T-helper 1 cell treated with Interleukin-12 subunit alpha and Interleukin-12 subunit beta and Interleukin-4 antibody, amounts not matched to agents 30 μg/mL and 1 μg/mL, for 36 hours (primary cell): Measurements from ENCODE around the gene BRIX1.

Experiments used
- H3K27ac Mint-ChIP-seq: one replicate; pipeline ENCODE4 v1.8.0; 2021; ENCODE audit warnings: mild to moderate bottlenecking, mixed read lengths
- H3K27me3 Mint-ChIP-seq: one replicate; pipeline ENCODE4 v1.8.0; 2021; ENCODE audit warnings: low read depth, mixed read lengths
- H3K36me3 Mint-ChIP-seq: one replicate; pipeline ENCODE4 v1.8.0; 2021; ENCODE audit warnings: low read depth, mixed read lengths
- H3K4me1 Mint-ChIP-seq: one replicate; pipeline ENCODE4 v1.8.0; 2021; ENCODE audit warnings: low read depth, mixed read lengths
- H3K4me3 Mint-ChIP-seq: one replicate; pipeline ENCODE4 v1.8.0; 2021; ENCODE audit warnings: mild to moderate bottlenecking, moderate library complexity, mixed read lengths
- H3K9me3 Mint-ChIP-seq: one replicate; pipeline ENCODE4 v1.8.0; 2021; ENCODE audit warnings: mixed read lengths

Gene BRIX1, protein sequence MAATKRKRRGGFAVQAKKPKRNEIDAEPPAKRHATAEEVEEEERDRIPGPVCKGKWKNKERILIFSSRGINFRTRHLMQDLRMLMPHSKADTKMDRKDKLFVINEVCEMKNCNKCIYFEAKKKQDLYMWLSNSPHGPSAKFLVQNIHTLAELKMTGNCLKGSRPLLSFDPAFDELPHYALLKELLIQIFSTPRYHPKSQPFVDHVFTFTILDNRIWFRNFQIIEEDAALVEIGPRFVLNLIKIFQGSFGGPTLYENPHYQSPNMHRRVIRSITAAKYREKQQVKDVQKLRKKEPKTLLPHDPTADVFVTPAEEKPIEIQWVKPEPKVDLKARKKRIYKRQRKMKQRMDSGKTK

DNA sequence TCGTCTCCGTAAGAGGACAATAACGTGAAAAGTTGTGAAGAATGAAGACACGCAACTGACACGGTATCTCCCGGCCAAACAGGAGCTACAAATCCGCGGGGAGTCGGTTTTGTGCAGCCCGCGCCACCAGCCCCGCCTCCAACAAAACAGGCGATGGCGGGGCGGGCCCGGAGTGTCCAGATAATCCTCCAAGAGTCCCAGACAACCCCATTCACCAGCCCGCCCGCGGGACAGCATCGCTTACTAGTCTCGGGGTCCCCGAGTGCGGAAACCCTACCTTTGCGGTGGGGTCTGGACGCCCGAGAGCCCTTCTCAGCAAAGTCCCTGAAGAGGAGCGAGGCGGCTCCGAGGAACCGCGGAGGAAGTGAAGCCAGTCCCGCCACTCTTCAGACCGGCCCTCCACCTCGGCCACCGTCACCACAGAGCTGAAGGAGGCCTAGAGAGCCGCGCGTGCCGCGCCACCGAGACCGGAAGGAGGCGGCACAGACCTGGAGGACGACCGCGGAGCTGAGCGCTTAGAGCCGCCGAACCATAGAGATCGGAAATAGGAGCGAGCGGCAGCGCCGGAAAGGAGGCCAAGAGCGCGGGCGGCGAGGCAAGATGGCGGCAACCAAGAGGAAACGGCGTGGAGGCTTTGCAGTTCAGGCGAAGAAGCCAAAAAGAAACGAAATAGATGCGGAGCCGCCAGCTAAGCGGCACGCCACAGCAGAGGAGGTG, at the start of gene BRIX1, which contains the start of gene RAD1:
BRIX1 (plus strand) TSS at position 573 of the 717 bp plus-strand sequence; CDS start at position 601, 28 bp downstream.
RAD1 (minus strand) TSS at position 366 of the 717 bp plus-strand sequence. CDS start 612 bp downstream, outside the sequence.
- H3K9me3 Mint-ChIP-seq, result no peaks in the 10 kb centered on the region
- peaks cover 21% of the 10 kb centered on the region for H3K36me3 Mint-ChIP-seq
- no peaks in the 10 kb centered on the region for H3K27me3 Mint-ChIP-seq
- peak within 1 kb of the TSS; percentile 65 for H3K27ac Mint-ChIP-seq
- H3K4me1 Mint-ChIP-seq, result peaks cover 29% of the 10 kb centered on the region
- no peak within 1 kb of the TSS for H3K4me3 Mint-ChIP-seq

DNA sequence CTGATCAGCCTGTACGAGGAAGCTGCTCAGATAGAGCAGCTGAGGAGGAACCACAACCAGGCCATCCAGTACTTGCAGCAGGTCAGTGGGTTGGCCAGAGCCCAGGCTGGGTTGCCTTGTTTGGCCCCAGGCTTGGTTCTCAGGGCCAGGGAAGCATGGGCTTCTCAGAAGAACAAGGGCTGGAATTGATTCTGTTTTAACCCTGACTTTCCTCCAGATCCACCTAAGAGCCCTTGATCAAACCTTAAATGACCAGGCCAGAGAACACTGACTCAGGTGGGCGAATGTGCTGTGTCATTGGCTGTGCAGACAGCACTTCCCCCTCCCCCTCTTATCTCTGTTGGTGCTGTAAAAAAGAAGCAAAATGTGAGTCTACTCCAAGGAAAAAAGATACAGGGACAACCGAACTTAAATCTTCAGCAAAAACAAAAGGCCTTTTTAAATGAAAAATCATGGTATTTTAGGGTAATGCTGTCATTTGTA, 48.5 kb upstream of the BRIX1 start:
- Mint-ChIP-seq H3K4me1 (no peaks in the 10 kb centered on the region), H3K27me3 (peaks cover 3% of the 10 kb centered on the region), H3K4me3 (no peak overlapping the region), H3K9me3 (no peaks in the 10 kb centered on the region), H3K36me3 (no peaks in the 10 kb centered on the region), H3K27ac (no peak overlapping the region)

DNA sequence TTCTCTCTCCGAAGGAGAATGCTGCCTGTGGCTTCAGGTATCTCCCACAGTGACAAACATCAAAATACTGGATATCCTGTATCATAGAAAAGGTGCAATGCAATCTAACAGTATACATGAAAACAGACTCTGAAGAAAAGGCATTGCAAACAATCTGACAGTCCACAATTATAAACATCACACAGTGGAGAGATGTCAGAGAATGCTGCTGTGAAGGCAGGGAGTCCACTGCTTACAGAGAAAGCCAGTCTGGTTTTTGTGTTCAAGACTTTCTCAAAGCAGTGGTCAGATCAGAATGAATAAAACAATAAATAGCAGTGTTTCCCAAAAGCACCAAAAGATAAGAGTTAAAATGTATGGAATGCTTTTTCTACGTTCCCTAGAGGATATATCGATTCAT, 47.9 kb upstream of the BRIX1 start:
- H3K36me3 Mint-ChIP-seq, result no peaks in the 10 kb centered on the region
- no peak overlapping the region for H3K27ac Mint-ChIP-seq
- H3K4me1 Mint-ChIP-seq, result no peaks in the 10 kb centered on the region
- H3K27me3 Mint-ChIP-seq, result peaks cover 3% of the 10 kb centered on the region
- no peak overlapping the region for H3K4me3 Mint-ChIP-seq
- no peaks in the 10 kb centered on the region for H3K9me3 Mint-ChIP-seq

DNA sequence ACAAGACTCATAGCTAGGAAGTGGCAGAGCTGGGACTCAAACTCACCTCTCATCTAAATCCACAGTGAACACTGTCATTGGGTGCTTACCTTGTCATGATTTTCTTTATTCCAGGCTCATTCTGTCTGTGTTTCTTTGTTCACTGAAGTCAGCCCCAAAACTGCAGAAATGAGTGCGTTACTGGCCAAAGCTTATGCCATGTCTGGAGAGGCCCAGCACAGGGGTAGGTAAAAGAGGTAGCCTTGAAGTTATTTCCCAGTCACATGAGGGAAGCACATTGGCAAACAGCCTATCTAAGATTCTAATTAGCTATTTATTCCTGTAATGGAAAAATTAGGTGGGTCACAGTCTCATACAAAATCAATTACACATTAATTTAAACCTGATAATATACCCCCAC, 46.7 kb upstream of the BRIX1 start:
- no peaks in the 10 kb centered on the region for H3K4me1 Mint-ChIP-seq
- peaks cover 8% of the 10 kb centered on the region for H3K27me3 Mint-ChIP-seq
- no peak overlapping the region for H3K27ac Mint-ChIP-seq
- H3K9me3 Mint-ChIP-seq, result no peaks in the 10 kb centered on the region
- no peaks in the 10 kb centered on the region for H3K36me3 Mint-ChIP-seq
- H3K4me3 Mint-ChIP-seq, result no peak overlapping the region

DNA sequence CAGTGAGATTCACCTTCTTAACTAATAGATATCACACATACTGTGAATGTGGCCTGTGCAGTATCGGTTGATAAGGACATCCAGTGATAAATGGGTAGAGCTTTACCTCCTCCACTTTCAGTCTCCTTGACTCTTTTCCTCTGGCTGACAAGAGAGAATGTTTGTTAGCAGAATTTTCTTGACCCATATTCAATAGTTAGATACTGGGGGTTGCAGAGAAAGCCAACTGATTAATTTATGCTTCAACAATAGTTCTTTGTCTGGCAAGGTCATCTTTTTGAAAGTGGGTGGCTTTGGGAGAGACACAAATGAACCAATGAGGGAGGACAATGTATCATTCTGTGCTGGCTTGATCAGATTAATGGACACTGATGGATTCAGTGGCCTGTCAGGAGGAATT, 46.3 kb upstream of the BRIX1 start:
- H3K27me3 Mint-ChIP-seq, result peaks cover 8% of the 10 kb centered on the region
- no peaks in the 10 kb centered on the region for H3K4me1 Mint-ChIP-seq
- no peak overlapping the region for H3K4me3 Mint-ChIP-seq
- H3K27ac Mint-ChIP-seq, result no peak overlapping the region
- H3K36me3 Mint-ChIP-seq, result no peaks in the 10 kb centered on the region
- no peaks in the 10 kb centered on the region for H3K9me3 Mint-ChIP-seq

DNA sequence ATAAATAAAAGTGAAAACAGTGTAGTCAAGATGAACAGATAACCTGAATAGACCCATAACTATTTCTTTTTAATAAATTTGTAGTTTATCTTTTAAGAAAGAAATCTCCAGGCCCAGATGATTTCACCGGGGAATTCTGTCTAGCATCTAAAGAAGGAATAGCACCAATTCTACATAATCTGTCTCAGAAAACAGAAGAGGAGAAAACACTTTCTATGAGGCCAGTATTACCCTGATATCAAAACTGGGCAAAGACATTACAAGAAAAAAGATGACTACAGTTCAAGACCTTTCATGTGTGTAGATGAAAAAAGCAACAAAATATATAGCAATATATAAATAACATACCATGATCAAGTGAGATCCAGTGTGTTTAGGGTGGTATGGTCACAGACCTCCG, 45.1 kb upstream of the BRIX1 start:
- Mint-ChIP-seq H3K9me3 (no peaks in the 10 kb centered on the region), H3K27me3 (peaks cover 8% of the 10 kb centered on the region), H3K4me3 (no peak overlapping the region), H3K27ac (no peak overlapping the region), H3K4me1 (no peaks in the 10 kb centered on the region), H3K36me3 (no peaks in the 10 kb centered on the region)

DNA sequence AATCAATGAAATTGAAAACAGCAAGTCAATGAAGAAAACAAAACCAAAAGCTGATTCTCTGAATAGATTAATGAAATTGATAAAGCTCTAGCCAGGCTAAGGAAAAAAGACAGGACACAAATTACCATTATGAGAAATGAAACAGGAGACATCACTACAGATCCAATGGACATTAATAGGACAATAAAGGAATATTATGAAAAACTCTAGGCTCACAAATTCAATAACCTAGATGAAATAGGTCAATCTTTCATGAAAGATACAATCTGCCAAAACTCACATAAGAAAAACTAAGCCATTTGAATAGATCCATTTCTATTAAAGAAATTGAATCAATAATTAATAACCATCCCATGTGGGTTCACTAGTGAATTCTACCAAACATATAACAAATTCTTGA, 39.2 kb upstream of the BRIX1 start:
- Mint-ChIP-seq H3K4me3 (no peak overlapping the region), H3K9me3 (peaks cover 7% of the 10 kb centered on the region), H3K27ac (no peak overlapping the region), H3K27me3 (peaks cover 9% of the 10 kb centered on the region), H3K36me3 (no peaks in the 10 kb centered on the region), H3K4me1 (no peaks in the 10 kb centered on the region)

DNA sequence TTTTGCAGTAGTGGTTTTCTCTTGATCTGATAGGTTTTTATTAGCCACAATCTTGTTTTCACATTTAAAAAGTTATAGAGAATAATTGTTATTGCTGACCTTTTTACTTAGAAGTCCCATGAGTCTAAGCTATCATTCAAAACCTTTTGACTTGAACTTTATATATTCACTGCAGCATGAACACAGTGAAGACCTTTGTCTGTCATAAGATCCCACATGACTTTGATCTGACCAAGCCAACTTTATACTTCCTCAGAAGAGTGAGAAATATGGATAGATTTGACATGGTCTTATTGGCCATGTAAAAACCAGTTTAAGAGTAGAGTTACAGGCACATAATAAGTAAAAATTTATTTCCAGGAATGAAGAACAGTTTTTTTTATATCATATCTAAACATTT, 34.3 kb upstream of the BRIX1 start:
- H3K27ac Mint-ChIP-seq, result no peak overlapping the region
- no peaks in the 10 kb centered on the region for H3K4me1 Mint-ChIP-seq
- H3K4me3 Mint-ChIP-seq, result no peak overlapping the region
- H3K27me3 Mint-ChIP-seq, result peaks cover 14% of the 10 kb centered on the region
- H3K36me3 Mint-ChIP-seq, result no peaks in the 10 kb centered on the region
- H3K9me3 Mint-ChIP-seq, result peaks cover 3% of the 10 kb centered on the region

DNA sequence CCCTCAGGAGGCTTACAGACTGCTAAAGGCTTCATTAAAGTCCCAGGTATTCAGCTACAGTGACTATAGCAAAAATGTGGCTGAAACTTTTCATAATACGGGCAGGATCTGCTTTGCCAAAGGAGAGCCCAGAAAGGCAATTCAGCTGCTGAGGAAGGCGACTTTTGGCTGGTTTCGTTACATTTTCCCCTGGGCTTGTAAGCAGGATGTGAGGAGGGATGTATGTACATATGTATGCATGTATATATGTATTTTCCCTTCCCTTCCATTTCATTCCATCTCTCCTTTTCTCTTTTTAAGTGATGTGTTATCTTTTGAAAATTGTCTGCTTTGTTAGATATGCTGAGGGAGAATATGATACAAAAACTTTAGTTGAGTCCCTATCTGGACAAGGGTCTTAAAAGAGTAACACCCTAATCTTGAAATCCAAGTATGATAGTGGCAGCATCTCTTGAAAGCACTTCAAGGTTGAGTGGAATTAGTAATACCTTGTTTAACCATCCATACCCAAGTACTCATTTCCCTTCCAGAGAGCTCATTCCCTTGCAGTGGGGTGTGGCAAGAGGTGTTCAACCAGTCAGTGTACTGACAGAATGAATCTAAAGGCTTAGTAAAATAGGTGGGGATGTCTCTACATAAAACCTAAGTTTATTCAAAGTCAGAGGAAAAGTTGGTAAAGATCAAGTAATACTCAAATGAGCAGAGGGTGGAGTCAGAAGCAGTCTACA, 29.0 kb upstream of the BRIX1 start:
- Mint-ChIP-seq H3K4me3 (no peak overlapping the region), H3K4me1 (no peaks in the 10 kb centered on the region), H3K9me3 (no peaks in the 10 kb centered on the region), H3K27me3 (peaks cover 16% of the 10 kb centered on the region), H3K27ac (no peak overlapping the region), H3K36me3 (no peaks in the 10 kb centered on the region)

DNA sequence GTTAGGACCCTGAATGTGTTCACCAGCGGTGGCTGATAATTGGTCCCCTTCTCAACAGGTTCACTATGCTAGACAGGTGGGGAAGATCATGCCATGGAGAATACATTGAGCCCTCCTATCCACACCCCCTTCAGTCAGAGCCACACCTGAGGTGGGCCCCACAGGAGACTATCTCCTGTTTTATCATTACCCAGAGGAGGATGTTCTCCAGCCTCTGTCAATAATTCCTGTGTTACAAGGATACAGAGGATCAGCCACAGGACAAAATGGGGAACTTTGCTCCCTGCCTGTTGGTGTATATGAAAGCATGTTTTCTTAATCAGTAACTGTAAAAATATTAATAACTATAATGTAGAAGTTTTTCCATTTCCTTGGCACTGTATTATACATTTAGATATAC, 26.1 kb upstream of the BRIX1 start:
- Mint-ChIP-seq H3K4me3 (no peak overlapping the region), H3K36me3 (no peaks in the 10 kb centered on the region), H3K9me3 (no peaks in the 10 kb centered on the region), H3K4me1 (no peaks in the 10 kb centered on the region), H3K27ac (no peak overlapping the region), H3K27me3 (peaks cover 6% of the 10 kb centered on the region)

DNA sequence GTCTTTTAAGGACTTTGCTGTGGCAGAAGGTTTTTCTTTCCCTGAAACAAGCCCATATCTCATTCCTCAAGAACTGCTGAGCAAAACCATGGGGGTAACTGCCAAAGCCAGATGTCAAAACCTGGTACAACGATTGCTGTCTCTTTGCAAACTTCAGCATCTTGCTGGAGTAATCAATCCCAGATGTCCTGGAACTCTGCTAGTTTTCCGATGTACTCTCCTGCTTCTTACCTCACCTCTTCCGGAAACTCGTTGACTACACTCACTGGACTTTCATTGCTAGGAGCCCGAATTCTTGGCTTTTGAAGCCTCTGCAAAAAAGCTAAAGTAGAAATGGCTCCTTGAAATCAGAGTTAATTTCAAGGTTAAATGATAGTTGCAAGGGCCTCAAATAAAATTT, 23.5 kb upstream of the BRIX1 start:
- H3K4me3 Mint-ChIP-seq, result no peak overlapping the region
- H3K9me3 Mint-ChIP-seq, result no peaks in the 10 kb centered on the region
- no peak overlapping the region for H3K27ac Mint-ChIP-seq
- no peaks in the 10 kb centered on the region for H3K4me1 Mint-ChIP-seq
- H3K36me3 Mint-ChIP-seq, result no peaks in the 10 kb centered on the region
- H3K27me3 Mint-ChIP-seq, result no peaks in the 10 kb centered on the region

DNA sequence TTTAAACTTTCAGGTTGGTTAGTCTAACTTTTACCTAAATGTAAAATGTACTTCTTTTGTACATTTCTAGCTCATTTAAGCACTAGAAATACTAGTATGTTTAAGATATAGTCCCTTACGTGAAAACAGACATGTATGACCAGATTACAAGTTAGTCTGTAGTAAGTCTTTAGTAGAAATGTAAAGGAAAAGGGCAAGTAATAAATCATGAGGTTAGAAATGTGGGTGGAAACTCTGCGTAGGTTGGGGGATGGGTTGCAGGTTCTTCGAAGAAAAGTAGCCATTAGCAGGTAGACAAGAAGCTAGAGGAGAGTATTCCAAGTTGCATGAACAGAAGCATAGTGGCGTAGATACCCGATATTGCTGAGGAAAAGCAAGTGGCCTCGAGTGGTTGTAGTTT, 23.1 kb upstream of the BRIX1 start:
- Mint-ChIP-seq H3K4me3 (no peak overlapping the region), H3K27me3 (no peaks in the 10 kb centered on the region), H3K9me3 (no peaks in the 10 kb centered on the region), H3K27ac (no peak overlapping the region), H3K36me3 (no peaks in the 10 kb centered on the region), H3K4me1 (no peaks in the 10 kb centered on the region)

DNA sequence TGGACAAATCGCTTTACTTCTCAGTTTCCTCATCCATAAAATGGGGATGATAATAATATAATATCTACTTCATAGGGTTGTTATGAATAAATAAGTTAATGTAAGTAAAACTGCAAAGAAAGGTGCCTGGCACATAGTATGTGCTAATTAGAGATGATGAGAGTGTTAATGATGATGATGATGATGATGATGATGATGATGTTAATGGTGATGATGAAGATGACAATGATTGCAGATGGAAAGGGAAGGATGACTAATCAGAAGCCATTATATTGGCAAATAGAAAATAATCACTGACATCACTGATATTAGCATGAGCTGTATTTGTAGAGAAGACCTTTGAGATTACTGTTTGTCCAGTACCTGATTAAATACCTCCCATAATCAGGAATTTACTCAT, 20.8 kb upstream of the BRIX1 start:
- Mint-ChIP-seq H3K9me3 (no peaks in the 10 kb centered on the region), H3K27me3 (no peaks in the 10 kb centered on the region), H3K4me1 (no peaks in the 10 kb centered on the region), H3K27ac (no peak overlapping the region), H3K36me3 (no peaks in the 10 kb centered on the region), H3K4me3 (no peak overlapping the region)

DNA sequence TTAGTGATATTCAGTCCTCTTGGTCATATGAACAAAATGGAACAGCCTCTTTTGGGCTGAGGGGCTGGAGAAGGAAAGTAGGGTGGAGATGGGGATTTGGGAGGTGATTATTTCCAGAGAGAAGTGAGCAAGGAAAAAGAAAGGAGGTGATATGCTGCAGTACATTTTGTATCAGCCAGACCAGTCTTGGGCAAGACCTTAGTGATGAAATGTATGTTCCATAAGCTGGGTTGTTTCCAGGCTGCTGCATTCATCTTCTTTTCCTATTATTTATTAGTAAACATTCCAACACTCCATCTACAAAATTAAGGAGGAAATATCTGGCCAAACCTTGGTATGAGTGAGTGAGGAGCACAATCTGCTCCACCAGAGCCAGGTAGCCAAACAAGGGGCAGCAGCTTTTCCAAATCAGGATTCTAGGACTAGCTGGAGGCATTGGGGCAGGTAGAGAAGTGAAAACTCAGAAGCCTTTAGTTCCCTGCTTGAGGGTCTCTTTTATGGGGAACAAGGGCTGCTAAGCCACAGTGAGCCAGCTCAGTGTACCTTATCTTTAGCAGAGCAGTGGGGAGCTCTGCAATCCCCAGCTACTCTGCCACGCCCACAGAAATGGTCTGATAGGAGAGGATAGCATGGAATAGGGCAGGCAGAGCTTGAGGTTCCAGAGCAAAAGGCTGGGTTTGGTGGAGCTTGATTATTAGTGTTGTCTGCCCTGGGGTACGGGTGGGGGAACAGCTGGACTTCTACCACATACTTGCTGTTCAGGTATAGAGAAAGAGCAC, 19.7 kb upstream of the BRIX1 start:
- H3K27ac Mint-ChIP-seq, result no peak overlapping the region
- no peaks in the 10 kb centered on the region for H3K27me3 Mint-ChIP-seq
- H3K4me3 Mint-ChIP-seq, result no peak overlapping the region
- H3K4me1 Mint-ChIP-seq, result no peaks in the 10 kb centered on the region
- H3K9me3 Mint-ChIP-seq, result no peaks in the 10 kb centered on the region
- no peaks in the 10 kb centered on the region for H3K36me3 Mint-ChIP-seq
